ENCODE data around the gene LBHD2.
"Not testable (repeated sequence)": the region's sequence is repeated elsewhere in the genome, so short reads cannot be mapped to it uniquely, and the experiment has no call there.

Gene LBHD2

GRCh38 chr14:103104654-103105452, 20.8 kb downstream of the LBHD2 start:
- peak; percentile 83 for DNase-seq (ENCODE audit: low spot score)

- DNase-seq (ENCODE audit: low spot score): peak; percentile 73
Measured at GRCh38 chr14:103105580-103106150, 21.7 kb downstream of the LBHD2 start.

GRCh38 chr14:103107455-103107854, 23.4 kb downstream of the LBHD2 start:
- DNase-seq (ENCODE audit: low spot score): no peak

- DNase-seq (ENCODE audit: low spot score): no peak
Measured at GRCh38 chr14:103107941-103108748, 24.1 kb downstream of the LBHD2 start.

DNA sequence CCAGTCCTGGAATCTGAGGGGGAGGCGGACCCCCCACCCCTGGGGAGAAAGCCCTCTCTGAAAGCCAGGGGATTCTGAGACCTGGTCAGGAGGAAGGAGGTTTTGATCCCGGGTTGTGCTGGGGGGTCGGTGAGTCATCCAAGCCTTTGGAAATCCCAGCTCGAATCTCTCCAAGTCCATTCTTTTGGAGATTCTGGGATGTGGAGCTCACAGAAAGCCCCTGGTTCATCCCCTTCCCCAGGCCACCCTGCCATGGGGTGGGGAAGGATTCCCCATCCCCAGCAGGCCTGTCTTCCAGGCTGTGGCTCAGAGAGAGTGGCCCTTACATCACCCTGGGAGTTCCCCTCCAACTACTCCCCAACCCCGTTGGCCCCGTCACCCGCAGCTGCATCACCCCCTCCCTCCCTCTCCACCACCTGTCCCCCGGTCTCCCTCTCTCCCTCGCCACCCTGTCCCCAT, 24.8 kb downstream of the LBHD2 start:
- DNase-seq (ENCODE audit: low spot score): no peak

GRCh38 chr14:103109535-103110441, 25.8 kb downstream of the LBHD2 start:
- no peak for DNase-seq (ENCODE audit: low spot score)

DNA sequence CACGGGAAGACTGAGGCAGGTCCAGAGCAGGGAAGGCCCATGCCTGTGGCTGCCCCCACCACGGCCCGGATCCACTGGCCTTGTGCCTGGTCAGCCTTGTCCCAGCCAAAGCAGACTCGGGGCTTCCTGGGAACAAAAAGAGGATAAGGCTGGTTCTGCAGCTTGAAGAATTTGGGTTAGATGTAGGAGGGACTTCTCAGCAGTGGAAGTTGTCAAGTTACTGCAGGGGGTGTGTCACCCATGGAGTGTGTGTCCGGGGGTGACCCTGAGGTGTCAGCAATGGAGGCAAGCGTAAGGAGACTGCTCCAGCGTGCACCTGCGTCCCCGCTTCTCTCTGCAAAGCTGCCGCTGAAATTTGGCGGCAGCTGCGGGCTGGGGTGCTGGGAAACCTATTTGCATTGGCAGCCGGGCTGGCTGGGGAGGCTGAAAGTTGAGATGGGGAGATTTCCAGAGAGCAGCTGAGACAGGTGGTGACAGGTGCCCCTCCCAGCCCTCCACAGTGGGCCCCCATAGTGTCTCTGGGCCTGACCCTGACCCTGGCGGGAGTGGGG, 26.7 kb downstream of the LBHD2 start:
- DNase-seq (ENCODE audit: low spot score): no peak

GRCh38 chr14:103111232-103111868, 27.3 kb downstream of the LBHD2 start:
- no peak for DNase-seq (ENCODE audit: low spot score)

DNA sequence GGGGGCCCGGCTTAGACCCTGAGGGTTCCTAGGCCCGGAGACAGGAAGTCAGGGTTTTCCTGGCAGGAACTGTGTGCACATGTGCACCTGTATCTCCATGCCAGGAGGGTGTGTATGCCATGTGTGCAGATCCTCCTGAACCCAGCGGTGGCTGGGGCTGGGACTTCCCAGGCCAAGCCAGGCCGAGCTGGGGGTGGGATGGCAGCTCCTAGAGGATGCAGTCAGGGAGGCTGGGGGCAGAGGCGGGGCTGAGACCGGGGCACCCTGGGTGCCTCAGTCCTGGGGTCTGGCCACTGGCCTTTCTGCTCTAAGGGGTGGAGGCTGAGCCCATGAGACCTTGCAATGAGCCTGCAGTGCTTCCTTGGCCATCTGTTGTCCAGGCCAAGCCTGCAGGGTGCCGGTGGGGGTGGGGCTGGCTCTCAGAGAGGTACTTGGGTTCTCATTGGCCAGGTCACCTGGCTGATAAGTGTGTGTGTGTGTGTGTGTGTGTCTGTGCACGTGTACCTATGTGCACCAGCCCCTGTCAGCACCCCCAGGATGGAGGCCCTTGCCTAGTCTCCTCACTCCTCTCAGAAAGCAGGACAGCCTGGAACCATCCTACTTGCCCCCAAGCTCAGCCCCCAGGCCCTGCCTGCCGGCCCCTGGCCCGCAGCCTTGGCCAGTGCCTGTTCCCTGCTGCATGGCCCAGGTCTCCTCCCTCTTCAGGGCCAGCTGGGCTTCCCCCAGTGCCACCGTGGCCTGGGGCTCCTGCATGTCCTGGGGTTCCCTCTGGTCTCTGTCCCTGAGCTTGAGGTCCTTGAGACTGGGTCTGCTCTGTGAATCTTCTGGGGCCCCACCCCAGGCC, 28.6 kb downstream of the LBHD2 start:
- DNase-seq (ENCODE audit: low spot score): no peak

DNA sequence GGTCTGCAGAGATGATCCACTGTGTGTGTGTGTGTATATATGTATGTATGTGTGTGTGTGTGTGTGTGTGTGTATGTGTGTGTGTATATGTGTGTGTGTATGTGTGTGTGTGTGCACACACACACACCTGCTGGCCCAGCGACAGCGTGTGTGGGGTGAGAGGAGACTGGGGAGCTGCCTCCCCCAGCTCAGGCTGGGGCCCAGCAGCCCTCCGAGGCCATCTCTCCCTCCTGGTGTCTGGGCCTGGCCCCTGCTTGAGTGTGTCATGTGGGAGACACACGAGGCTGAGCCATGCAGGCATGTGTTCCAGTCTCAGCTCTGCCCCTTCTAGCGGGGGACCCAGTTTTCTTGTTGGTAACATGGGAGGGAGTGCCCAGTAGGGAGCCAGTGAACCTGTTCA, 29.3 kb downstream of the LBHD2 start:
- no peak for DNase-seq (ENCODE audit: low spot score)

GRCh38 chr14:103113774-103114173, 29.8 kb downstream of the LBHD2 start:
- no peak for DNase-seq (ENCODE audit: low spot score)

- DNase-seq (ENCODE audit: low spot score): not testable (repeated sequence)
Measured at GRCh38 chr14:103115086-103115679, 31.2 kb downstream of the LBHD2 start.

DNA sequence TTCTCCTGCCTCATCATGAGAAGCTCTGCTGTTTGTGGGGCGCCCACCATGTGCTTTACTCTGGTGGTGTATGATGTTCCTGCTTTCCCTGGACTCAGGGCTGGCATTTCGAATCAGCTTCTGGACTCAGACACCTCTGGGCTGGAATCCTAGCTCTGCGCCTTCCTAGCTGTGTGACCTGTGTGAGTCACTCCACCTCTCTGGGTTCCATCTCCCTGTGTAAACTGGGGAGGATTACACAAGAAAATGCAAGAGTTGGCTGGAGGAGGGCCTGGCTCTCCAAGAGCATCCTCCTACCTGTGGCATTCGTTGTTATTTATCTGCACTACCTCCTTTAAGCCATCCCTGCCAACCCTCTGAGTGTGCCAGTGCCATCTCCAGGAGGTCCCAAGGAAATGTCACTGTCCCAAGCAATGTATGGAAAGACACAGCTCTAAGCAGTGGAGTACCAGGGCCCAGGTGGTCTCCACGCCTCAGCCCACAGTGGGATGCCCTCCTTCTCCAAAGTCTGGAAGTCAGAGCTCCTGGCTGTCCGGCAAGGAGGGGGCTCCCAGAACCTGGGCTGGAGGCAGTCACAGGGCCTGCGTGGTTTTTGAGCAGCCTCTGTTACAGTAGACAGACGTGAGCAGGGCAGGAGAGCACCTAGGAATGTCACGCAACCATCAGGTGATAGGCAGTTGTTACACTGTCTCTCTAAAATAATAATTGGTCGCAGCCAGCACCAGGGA, 32.0 kb downstream of the LBHD2 start:
- no peak for DNase-seq (ENCODE audit: low spot score)

DNA sequence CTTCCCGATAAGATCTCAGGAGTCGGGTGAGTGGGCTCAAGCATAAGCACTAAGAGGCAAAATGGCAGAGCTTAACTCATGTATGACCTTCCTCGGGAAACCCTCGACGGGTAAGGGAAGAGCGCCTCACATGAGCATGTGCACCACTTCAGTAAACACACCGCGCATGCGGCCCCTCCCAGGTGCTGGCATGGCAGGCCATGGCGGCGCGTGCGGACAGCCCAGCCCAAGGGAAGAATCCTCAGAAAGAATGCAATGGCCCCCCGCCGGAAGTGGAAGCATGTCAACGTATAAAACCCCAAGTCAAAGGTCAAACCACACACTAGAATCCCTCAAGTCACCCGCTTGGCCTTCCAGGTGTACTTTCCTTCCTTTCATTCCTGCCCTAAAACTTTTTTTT, 32.6 kb downstream of the LBHD2 start:
- no peak for DNase-seq (ENCODE audit: low spot score)

GRCh38 chr14:103117499-103117898, 33.5 kb downstream of the LBHD2 start:
- DNase-seq (ENCODE audit: low spot score): not testable (repeated sequence)

GRCh38 chr14:103118018-103118662, 34.1 kb downstream of the LBHD2 start:
- DNase-seq (ENCODE audit: low spot score): no peak

GRCh38 chr14:103118663-103119404, 34.8 kb downstream of the LBHD2 start:
- DNase-seq (ENCODE audit: low spot score): no peak

GRCh38 chr14:103119527-103119926, 35.5 kb downstream of the LBHD2 start:
- not testable (repeated sequence) for DNase-seq (ENCODE audit: low spot score)

Measured in germinal center (tissue), 1 donor.